GM13976 (cell line): ENCODE data around the gene ZDHHC19.

ENCODE experiments used
- DNase-seq: peaks from one replicate; pipeline ENCODE4 v3.0.0; 2012; ENCODE audit warnings: low spot score
- CTCF ChIP-seq: IDR thresholded peaks from 2 replicates; pipeline ENCODE4 v1.5.1; 2012; ENCODE audit warnings: borderline replicate concordance, mild to moderate bottlenecking; ENCODE audit not compliant: insufficient read depth; ENCODE audit errors: extremely low read depth, missing control alignments, control extremely low read depth
- in situ Hi-C: fragments of 300-500 bp; cut with MboI; formaldehyde crosslinking; loops from one replicate; pipeline ENCODE4 v1.12.0; 2022; ENCODE audit warnings: low sequenced_read_pairs, mixed read lengths, inconsistent platforms; ENCODE audit not compliant: unreplicated experiment

The ZDHHC19 gene

GRCh38 chr3:196232882-196233251 is 21.7 kb upstream of the ZDHHC19 start:
- in situ Hi-C loops, result no loop called here
- TF ChIP-seq CTCF, result no peak

GRCh38 chr3:196232154-196232881 is 21.1 kb upstream of the ZDHHC19 start:
- in situ Hi-C loops, result no loop called here
- DNase-seq, result peak; percentile 74

More at GRCh38 chr3:196232882-196233251, 21.7 kb upstream of the ZDHHC19 start:
- DNase-seq, result no peak

GRCh38 chr3:196227629-196228493 is 16.7 kb upstream of the ZDHHC19 start:
- no peak for TF ChIP-seq CTCF
- in situ Hi-C loops, result no loop called here
- DNase-seq, result peak; percentile 72

More at GRCh38 chr3:196232154-196232881, 21.1 kb upstream of the ZDHHC19 start:
- no peak for TF ChIP-seq CTCF

- no peak for TF ChIP-seq CTCF
- no peak for DNase-seq
- in situ Hi-C loops, result no loop called here
These were observed 15.9 kb upstream of the ZDHHC19 start for GRCh38 chr3:196227121-196227561.

- DNase-seq, result no peak
- in situ Hi-C loops, result no loop called here
- TF ChIP-seq CTCF, result no peak
These were observed 14.7 kb upstream of the ZDHHC19 start for GRCh38 chr3:196225763-196226364.

- in situ Hi-C loops, result no loop called here
- no peak for DNase-seq
- TF ChIP-seq CTCF, result no peak
These were observed 13.9 kb upstream of the ZDHHC19 start for GRCh38 chr3:196225086-196225485.
